Endothelial cell of umbilical vein (primary cell): Measurements from ENCODE around the gene RAB7A. TPM values are rescaled to one million over a fixed set of nuclear protein-coding genes. Genes with fewer than 3 reads are reported as not detected.

Experiments used
- BruUV-seq: library from RNA; stranded (reverse); fragments of 400-500 nt; replicated peaks from 2 replicates; lab custom pipeline; 2021; lab: Mats Ljungman, UMichigan
- CTCF ChIA-PET: fragments of 300-600, 350-600 bp; sonication (Branson Sonifier 250); formaldehyde crosslinking; loops from one replicate; lab custom pipeline; 2021; ENCODE audit warnings: antibody characterized with exemption, inconsistent platforms; lab: Charles Lee
- POLR2A ChIA-PET: fragments of 300-600, 350-600 bp; sonication (Branson Sonifier 250); formaldehyde crosslinking; loops from one replicate; lab custom pipeline; 2021; ENCODE audit warnings: antibody characterized with exemption, inconsistent platforms; lab: Charles Lee
- DNase-seq: peaks from one replicate; pipeline ENCODE4 v3.0.0-alpha.2; 2011; ENCODE audit warnings: low read depth, low spot score
- FAIRE-seq: peaks from 2 replicates; lab custom pipeline; 2011; peaks lifted over from hg19 to GRCh38; lab: Jason Lieb, UNC
- H2AFZ ChIP-seq: 2 replicates; pipeline ENCODE4 v1.6.0; 2012; ENCODE audit warnings: low read depth, low read length, control low read depth, inconsistent platforms
- H3K27ac ChIP-seq: 2 replicates; pipeline ENCODE4 v1.5.1; 2011; ENCODE audit warnings: low read depth, mild to moderate bottlenecking, control low read depth, low read length, moderate library complexity; ENCODE audit not compliant: insufficient read depth
- H3K27me3 ChIP-seq, 2 experiments: 2 replicates each; pipeline versions ENCODE4 v1.6.0 to v1.6.1; 2011; ENCODE audit warnings: low read length in 2 of 2, mixed read lengths in 1 of 2; ENCODE audit not compliant: control insufficient read depth in 2 of 2, insufficient read depth in 2 of 2
- H3K36me3 ChIP-seq, 2 experiments: 2 replicates in 1 of 2; 3 replicates in 1 of 2; pipeline ENCODE4 v1.5.1; 2011; ENCODE audit warnings: low read length in 2 of 2, mild to moderate bottlenecking in 1 of 2, moderate library complexity in 1 of 2; ENCODE audit not compliant: control insufficient read depth in 2 of 2, insufficient read depth in 2 of 2; ENCODE audit errors: extremely low read depth in 1 of 2
- H3K4me1 ChIP-seq: 3 replicates; pipeline ENCODE4 v1.5.1; 2011; ENCODE audit warnings: mild to moderate bottlenecking, low read length; ENCODE audit not compliant: control insufficient read depth, insufficient read depth; ENCODE audit errors: extremely low read depth
- H3K4me2 ChIP-seq: 2 replicates; pipeline ENCODE4 v1.6.1; 2011; ENCODE audit warnings: low read length, control low read depth, mixed read lengths; ENCODE audit not compliant: insufficient read depth
- H3K4me3 ChIP-seq, 3 experiments: fragments of 200-600 bp in 1 of 3; sonication (generic), shearing (Covaris generic) in 1 of 3; replicated peaks in 1 of 3; 2 replicates each; pipeline ENCODE4 v1.5.1; 2011 to 2016; ENCODE audit warnings: control low read depth in 3 of 3, low read length in 3 of 3, mild to moderate bottlenecking in 2 of 3, inconsistent platforms in 1 of 3, low read depth in 1 of 3, moderate library complexity in 1 of 3; ENCODE audit not compliant: insufficient read depth in 1 of 3
- H3K79me2 ChIP-seq: 2 replicates; pipeline ENCODE4 v1.6.0; 2012; ENCODE audit warnings: low read length, inconsistent platforms; ENCODE audit not compliant: control insufficient read depth, insufficient read depth
- H3K9ac ChIP-seq: replicated peaks from 2 replicates; pipeline ENCODE3; 2011; ENCODE audit warnings: low read length, control low read depth; ENCODE audit not compliant: insufficient read depth; ENCODE audit errors: extremely low read depth
- H3K9me1 ChIP-seq: replicated peaks from 3 replicates; pipeline ENCODE4 v1.6.0; 2011; ENCODE audit warnings: mild to moderate bottlenecking, low read length; ENCODE audit not compliant: control insufficient read depth, insufficient read depth; ENCODE audit errors: extremely low read depth
- H3K9me3 ChIP-seq: replicated peaks from 2 replicates; pipeline ENCODE4 v1.5.1; 2012; ENCODE audit warnings: low read length, inconsistent platforms; ENCODE audit not compliant: control insufficient read depth, insufficient read depth
- H4K20me1 ChIP-seq: replicated peaks from 2 replicates; pipeline ENCODE3; 2011; ENCODE audit warnings: mild to moderate bottlenecking, low read length; ENCODE audit not compliant: control insufficient read depth, insufficient read depth; ENCODE audit errors: extremely low read depth
- EZH2 ChIP-seq: IDR thresholded peaks from 2 replicates; pipeline ENCODE4 v1.6.1; 2012; ENCODE audit warnings: borderline replicate concordance, low read depth, mild to moderate bottlenecking, moderate library complexity, low read length, inconsistent platforms; ENCODE audit not compliant: severe bottlenecking
- FOS ChIP-seq: IDR thresholded peaks from 2 replicates; pipeline ENCODE4 v1.6.1; 2011; ENCODE audit warnings: mild to moderate bottlenecking, low read length, moderate library complexity, borderline replicate concordance; ENCODE audit not compliant: insufficient read depth
- GATA2 ChIP-seq: IDR thresholded peaks from 2 replicates; pipeline ENCODE4 v1.7.0; 2011; ENCODE audit warnings: low read depth, mild to moderate bottlenecking, moderate library complexity, mixed read lengths, low read length; ENCODE audit not compliant: insufficient read length, insufficient read depth
- JUN ChIP-seq: IDR thresholded peaks from 2 replicates; pipeline ENCODE4 v1.6.1; 2011; ENCODE audit warnings: borderline replicate concordance, low read depth; ENCODE audit not compliant: insufficient read length, insufficient read depth
- MYC ChIP-seq: IDR thresholded peaks from one replicate; pipeline ENCODE4 v1.6.1; 2011; ENCODE audit warnings: mild to moderate bottlenecking, low read depth, low read length
- POLR2A ChIP-seq: IDR thresholded peaks from 2 replicates; pipeline ENCODE4 v1.6.1; 2012; ENCODE audit warnings: low read depth, mild to moderate bottlenecking, control low read depth, low read length
- POLR2AphosphoS5 ChIP-seq: IDR thresholded peaks from 2 replicates; pipeline ENCODE4 v1.6.1; 2012; ENCODE audit warnings: low read depth, mild to moderate bottlenecking, control low read depth, low read length, moderate library complexity; ENCODE audit not compliant: insufficient read depth
- dilution Hi-C: fragments of 300-500 bp; cut with MboI; formaldehyde crosslinking; loops from one replicate; pipeline ENCODE4 v1.15.0; 2019; ENCODE audit warnings: low sequenced_read_pairs; ENCODE audit not compliant: extremely low pct_ligation_motif_present
- intact Hi-C: fragments of 100-400 bp; cut with micrococcal nuclease; formaldehyde crosslinking; loops from one replicate; pipeline ENCODE4 v1.10.0; 2022
- polyA plus RNA-seq, 4 experiments: library from polyadenylated mRNA; depleted of rRNA in 3 of 4; stranded (reverse) in 3 of 4; unstranded in 1 of 4; fragments of >200 nt; gene quantifications; 2 replicates each; pipeline versions ENCODE4 v1.2.1 to v1.2.3, GENCODE V29; 2011 to 2012; ENCODE audit warnings: missing spikeins in 1 of 4
- total RNA-seq: library from RNA; stranded (reverse); gene quantifications from 2 replicates; pipeline ENCODE4 v1.2.3, GENCODE V29; 2021
- TF ChIP-seq, protein P1 (sequence below): IDR thresholded peaks from 2 replicates; pipeline ENCODE4 v1.6.1; 2011; ENCODE audit not compliant: insufficient read depth, insufficient read length
- TF ChIP-seq, protein P2 (sequence below), 2 donors: IDR thresholded peaks; 1 replicate in 1 of 2; 2 replicates in 1 of 2; pipeline ENCODE4 v1.5.1; 2011; ENCODE audit warnings: low read length in 2 of 2, mild to moderate bottlenecking in 2 of 2, moderate library complexity in 2 of 2, control low read depth in 1 of 2, inconsistent platforms in 1 of 2, low read depth in 1 of 2; ENCODE audit not compliant: insufficient read depth in 1 of 2; ENCODE audit errors: extremely low read depth in 1 of 2

The RAB7A gene
- total and polyA plus RNA-seq, 2 donors (not counting 3 experiments of a cell fraction or from before 2014, with no cell fraction given), result 243 to 262 TPM

DNA sequence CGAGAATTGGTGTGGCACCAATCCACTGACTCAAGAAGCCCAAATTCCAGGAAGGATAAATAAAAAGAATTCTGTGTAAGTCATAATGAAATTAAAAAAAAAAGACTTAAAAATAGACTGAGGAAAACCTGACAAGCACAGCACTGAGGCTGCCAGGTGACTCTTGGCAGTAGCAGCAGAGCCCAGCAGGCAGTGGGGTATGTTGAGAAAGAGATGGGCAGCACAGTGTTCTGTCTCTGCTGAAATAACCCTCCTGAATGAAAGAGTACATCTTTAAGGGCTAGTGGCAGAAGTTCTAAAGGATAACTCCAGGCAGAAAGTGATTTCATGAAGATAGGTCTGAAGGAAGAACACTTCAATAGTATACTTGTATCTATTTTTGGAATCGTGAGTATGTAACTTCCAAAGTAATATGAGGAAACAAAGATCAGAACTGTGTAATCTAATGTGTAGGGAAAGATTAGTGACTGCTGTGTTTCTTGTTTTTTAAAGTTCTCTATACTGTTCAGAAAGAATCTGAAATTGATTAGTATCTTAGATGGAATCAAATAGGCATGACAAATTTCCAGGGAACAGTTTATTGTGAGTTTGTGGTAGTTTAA lies 75.9 kb downstream of the RAB7A start:
- H3K4me3 ChIP-seq, result no peak overlapping the region
- intact Hi-C loops, result no loop called here
- no peak overlapping the region for H3K4me2 ChIP-seq
- BruUV-seq, result no TSS peak
- H3K27me3 ChIP-seq, result no peaks in the 10 kb centered on the region
- peaks cover 21 to 22% of the 10 kb centered on the region in 2 experiments for H3K36me3 ChIP-seq
- ChIA-PET CTCF (no interaction called here), POLR2A (no interaction called here)
- peaks cover 29% of the 10 kb centered on the region for H3K4me1 ChIP-seq
- DNase-seq (no peak), FAIRE-seq (no peak)
- H3K27ac ChIP-seq, result no peak overlapping the region
- no peak overlapping the region for H2AFZ ChIP-seq
- TF ChIP-seq JUN (no peak), POLR2A (no peak), MYC (no peak), GATA2 (no peak), POLR2AphosphoS5 (no peak), EZH2 (no peak), FOS (no peak)
- TF ChIP-seq, protein P1, sequence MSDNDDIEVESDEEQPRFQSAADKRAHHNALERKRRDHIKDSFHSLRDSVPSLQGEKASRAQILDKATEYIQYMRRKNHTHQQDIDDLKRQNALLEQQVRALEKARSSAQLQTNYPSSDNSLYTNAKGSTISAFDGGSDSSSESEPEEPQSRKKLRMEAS, result no peak
- TF ChIP-seq, protein P2, sequence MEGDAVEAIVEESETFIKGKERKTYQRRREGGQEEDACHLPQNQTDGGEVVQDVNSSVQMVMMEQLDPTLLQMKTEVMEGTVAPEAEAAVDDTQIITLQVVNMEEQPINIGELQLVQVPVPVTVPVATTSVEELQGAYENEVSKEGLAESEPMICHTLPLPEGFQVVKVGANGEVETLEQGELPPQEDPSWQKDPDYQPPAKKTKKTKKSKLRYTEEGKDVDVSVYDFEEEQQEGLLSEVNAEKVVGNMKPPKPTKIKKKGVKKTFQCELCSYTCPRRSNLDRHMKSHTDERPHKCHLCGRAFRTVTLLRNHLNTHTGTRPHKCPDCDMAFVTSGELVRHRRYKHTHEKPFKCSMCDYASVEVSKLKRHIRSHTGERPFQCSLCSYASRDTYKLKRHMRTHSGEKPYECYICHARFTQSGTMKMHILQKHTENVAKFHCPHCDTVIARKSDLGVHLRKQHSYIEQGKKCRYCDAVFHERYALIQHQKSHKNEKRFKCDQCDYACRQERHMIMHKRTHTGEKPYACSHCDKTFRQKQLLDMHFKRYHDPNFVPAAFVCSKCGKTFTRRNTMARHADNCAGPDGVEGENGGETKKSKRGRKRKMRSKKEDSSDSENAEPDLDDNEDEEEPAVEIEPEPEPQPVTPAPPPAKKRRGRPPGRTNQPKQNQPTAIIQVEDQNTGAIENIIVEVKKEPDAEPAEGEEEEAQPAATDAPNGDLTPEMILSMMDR (IDR thresholded peaks at IDR 0.05; ENCODE audit: extremely low read depth in 1 of 2, insufficient read depth in 1 of 2, low read depth in 1 of 2, low read length in 2 of 2), result no peak
- H3K79me2 ChIP-seq, result peaks cover 22% of the 10 kb centered on the region
- H3K9me1 ChIP-seq, result no peaks in the 10 kb centered on the region
- no peaks in the 10 kb centered on the region for H4K20me1 ChIP-seq
- no peaks in the 10 kb centered on the region for H3K9me3 ChIP-seq
- H3K9ac ChIP-seq, result no peak overlapping the region
- dilution Hi-C loops, result no loop called here
